HG03571 (cell line): Measurements from ENCODE around the gene MAF.

Source experiments
- ATAC-seq: cut with Tn5 transposase; IDR thresholded peaks from one replicate; pipeline ENCODE4 v1.9.1; 2021; ENCODE audit not compliant: unreplicated experiment

MAF gene

DNA sequence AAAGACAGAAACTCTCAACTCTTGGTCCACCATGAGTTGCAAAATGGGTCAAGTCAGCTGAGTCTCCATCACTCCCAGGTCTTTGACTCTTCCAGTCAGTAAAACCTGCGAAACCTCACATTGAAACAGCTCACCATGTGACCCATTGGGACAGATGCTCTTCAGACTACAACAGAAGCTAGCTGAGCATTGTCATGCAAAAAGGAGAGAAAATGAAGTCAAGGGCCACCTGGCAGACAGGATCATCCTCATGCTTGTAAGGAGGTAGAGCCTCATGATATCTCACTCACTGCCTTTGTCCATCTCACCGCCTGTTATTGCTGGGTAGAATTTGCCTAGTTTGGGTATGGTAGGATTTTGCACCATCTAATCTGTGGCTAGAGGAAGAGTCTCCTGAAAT, 50.2 kb downstream of the MAF start:
- no peak for ATAC-seq

DNA sequence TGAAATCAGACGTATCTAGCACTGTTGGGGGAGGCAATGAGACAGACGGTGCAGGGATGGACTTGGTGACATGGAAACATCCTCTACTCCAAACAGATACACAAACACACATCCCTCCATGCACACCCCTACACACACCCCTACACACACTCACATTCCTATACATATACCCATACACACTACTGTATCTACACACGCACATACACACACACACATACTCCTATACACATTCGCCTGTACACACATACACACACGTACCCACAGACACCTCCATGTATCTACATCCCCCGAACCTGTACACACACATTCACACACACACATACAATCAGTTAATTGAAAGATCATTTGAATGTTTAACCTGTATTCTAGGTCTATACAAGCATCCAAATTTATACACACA, 53.5 kb downstream of the MAF start:
- no peak for ATAC-seq
